ENCODE results near the gene NEU4. TPM values are rescaled to one million over a fixed set of nuclear protein-coding genes. Genes with fewer than 3 reads are reported as not detected.

The NEU4 gene, protein sequence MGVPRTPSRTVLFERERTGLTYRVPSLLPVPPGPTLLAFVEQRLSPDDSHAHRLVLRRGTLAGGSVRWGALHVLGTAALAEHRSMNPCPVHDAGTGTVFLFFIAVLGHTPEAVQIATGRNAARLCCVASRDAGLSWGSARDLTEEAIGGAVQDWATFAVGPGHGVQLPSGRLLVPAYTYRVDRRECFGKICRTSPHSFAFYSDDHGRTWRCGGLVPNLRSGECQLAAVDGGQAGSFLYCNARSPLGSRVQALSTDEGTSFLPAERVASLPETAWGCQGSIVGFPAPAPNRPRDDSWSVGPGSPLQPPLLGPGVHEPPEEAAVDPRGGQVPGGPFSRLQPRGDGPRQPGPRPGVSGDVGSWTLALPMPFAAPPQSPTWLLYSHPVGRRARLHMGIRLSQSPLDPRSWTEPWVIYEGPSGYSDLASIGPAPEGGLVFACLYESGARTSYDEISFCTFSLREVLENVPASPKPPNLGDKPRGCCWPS
- 0.08 TPM in 1 of 2 replicates, not detected in the other for total RNA-seq

DNA sequence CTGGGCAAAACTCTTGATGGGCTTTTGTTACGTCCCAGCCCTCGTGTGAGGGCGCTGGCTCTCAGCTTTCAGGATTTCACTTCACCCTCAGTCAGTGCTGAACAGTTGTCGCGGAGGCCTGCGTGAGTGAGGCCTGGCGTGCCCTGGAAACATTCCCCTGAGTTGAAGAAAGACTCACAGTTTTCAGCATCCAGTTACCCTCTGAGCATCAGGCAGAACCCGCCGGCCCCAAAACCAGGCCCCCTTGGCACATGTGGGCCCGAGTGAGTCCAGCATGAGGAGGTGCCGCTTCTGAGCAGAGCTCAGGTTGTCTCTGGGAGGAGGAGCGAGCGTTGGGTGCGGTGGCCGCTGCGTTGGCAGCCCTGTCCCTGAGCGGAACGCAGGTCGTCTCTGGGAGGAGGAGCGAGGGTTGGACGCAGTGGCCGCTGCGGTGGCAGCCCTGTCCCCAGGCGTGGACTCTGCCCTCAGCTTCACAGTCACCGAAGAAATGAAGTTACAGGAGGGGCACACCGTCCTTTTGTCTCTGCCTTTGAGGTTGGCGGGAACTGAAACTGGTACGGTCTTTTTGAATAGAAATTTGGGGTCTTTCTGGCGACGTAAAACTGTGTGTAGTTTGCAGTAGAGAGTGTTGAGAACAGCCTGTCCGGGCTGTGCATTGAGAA, at the start of gene NEU4:
Gene NEU4 (plus strand): TSS at position 473 of the 662 bp plus-strand sequence. CDS start 5,292 bp downstream, outside the sequence.

DNA sequence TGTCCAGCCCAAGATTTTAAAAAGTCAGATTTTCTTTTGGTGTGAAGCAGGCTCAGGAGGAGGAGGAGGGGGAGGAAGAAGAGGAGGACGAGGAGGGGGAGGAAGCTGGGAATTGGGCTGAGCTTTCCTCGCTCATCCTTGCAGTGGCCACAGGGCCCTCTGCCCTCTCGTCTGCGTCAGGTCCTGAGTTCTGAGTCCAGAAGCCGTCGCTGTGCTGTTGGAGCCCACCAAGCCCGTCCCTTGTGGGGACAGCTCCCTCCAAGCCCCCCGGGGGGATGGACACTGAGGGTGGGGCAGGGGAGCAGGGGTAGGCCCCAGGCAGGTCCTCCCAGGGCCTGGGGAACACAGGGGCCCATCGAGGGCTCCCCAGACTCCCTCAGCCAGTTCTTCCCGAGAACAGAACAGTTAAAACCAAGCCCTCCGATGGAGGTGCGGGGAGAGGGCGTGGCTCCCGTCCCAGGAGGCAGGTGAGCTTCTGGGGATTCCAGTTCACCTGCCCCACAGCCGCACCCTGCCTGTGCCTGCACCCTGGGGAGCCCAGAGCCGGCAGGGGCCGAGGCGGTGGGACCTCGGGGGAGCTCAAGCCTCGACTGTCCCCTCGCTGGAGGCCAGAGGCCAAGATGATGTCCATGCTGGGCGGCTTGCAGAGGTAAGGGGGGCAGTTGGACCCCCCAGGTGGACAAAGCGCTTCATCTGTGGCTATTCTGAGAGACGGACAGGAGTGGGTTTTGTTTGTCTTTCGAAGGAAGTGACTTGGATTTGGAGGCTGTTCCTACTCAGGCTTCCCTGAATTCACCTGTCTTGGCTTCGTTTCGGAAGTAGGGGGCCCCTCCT, 32.4 kb upstream of the NEU4 start, which contains the start of gene GAL3ST2:
Gene GAL3ST2 (plus strand): TSS at position 487 of the 834 bp plus-strand sequence. CDS start 134 bp downstream, at position 621.

DNA sequence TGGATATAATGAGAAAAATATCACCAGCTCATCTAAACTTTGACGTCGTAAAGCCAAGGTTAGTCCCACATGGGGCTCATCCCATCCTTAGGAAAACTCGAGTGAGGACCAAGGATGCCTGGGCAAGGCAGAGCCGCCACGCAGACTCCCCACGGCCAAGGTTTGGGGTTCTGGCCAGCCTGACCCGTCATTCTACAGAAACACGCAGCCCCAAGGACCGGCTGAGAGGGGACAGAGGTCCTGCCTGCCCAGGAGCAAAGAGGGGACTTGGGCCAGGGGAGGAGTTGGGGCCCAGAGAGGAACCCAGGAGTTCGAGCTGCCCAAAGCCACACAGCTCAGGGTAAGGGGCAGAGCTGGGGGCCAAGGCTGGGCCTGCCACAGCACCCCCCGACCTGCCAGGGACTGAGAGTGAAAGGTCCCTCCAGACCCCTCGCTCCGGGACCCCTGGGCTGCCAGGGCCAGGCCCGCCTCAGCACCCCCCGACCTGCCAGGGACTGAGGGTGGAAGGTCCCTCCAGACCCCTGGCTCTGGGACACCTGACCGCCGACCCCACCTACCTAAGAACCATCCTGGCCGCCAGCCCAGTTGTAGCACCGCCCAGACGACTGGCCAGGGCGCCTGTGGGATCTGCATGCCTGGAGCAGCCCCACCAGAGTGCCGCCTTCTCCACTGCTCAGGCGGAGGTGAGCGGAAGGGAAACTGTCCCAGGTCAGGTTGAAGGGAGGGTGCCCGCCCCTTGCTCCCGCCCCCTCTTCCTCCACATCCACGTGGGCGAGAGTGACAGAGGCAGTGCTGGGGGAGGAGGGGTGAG, 49.4 kb downstream of the NEU4 start, which contains the start of gene PDCD1:
Gene PDCD1 (minus strand): TSS at position 689 of the 811 bp plus-strand sequence. CDS start 56 bp downstream, at position 633.

Other genes with a start within 250 kb of the NEU4 start
- gene THAP4, start 172.0 kb upstream of the NEU4 start, total RNA-seq, result 46.8 and 68.2 TPM in 2 replicates
- 58.7 and 69.3 TPM in 2 replicates for gene ATG4B, start 171.5 kb upstream of the NEU4 start, total RNA-seq
- 24.0 and 66.8 TPM in 2 replicates for gene DTYMK, start 122.4 kb upstream of the NEU4 start, total RNA-seq
- 16.2 and 21.1 TPM in 2 replicates for gene ING5, start 107.2 kb upstream of the NEU4 start, total RNA-seq
- gene D2HGDH, start 74.6 kb upstream of the NEU4 start, total RNA-seq, result 11.4 and 17.1 TPM in 2 replicates
- gene GAL3ST2, start 32.4 kb upstream of the NEU4 start, total RNA-seq, result 0.64 TPM in 1 of 2 replicates, not detected in the other
- gene PDCD1, start 49.7 kb downstream of the NEU4 start, total RNA-seq, result not detected in 2 replicates
- gene RTP5, start 60.5 kb downstream of the NEU4 start, total RNA-seq, result not detected in 2 replicates